ENCODE measurements around the gene GALNT2. TPM values are rescaled to one million over a fixed set of nuclear protein-coding genes. Genes with fewer than 3 reads are reported as not detected.

The GALNT2 gene
- polyA plus RNA-seq: 10 to 100 TPM; 10.8 to 43.9 (median 23.3) TPM
- long read RNA-seq, donor 1: 0 reads
- long read RNA-seq, donor 2, full-length matches to known transcripts: 4 of 9 reads
- long read RNA-seq, donor 2, partial matches to known transcripts: 5 of 9 reads
- long read RNA-seq, donor 2, other reads (novel, unspliced or antisense): 0 of 9 reads
- long read RNA-seq, donor 3, full-length matches to known transcripts: 2 of 8 reads
- long read RNA-seq, donor 3, partial matches to known transcripts: 6 of 8 reads
- long read RNA-seq, donor 3, other reads (novel, unspliced or antisense): 0 of 8 reads
- long read RNA-seq, donor 4, full-length matches to known transcripts: 1 of 1 reads
- long read RNA-seq, donor 4, partial matches to known transcripts: 0 of 1 reads
- long read RNA-seq, donor 4, other reads (novel, unspliced or antisense): 0 of 1 reads
- long read RNA-seq, donor 5, full-length matches to known transcripts: 1 of 1 reads
- long read RNA-seq, donor 5, partial matches to known transcripts: 0 of 1 reads
- long read RNA-seq, donor 5, other reads (novel, unspliced or antisense): 0 of 1 reads
- long read RNA-seq, donor 6, partial matches to known transcripts: 5 of 6 reads
- long read RNA-seq, donor 6, other reads (novel, unspliced or antisense): 0 of 6 reads
- long read RNA-seq, donor 7: 0 reads
- long read RNA-seq, donor 8: 0 reads
- long read RNA-seq, donor 9, full-length matches to known transcripts: 2 of 2 reads
- long read RNA-seq, donor 9, partial matches to known transcripts: 0 of 2 reads
- long read RNA-seq, donor 9, other reads (novel, unspliced or antisense): 0 of 2 reads
- long read RNA-seq, donor 10, full-length matches to known transcripts: 11 of 11 reads
- long read RNA-seq, donor 10, partial matches to known transcripts: 0 of 11 reads
- long read RNA-seq, donor 10, other reads (novel, unspliced or antisense): 0 of 11 reads

DNA sequence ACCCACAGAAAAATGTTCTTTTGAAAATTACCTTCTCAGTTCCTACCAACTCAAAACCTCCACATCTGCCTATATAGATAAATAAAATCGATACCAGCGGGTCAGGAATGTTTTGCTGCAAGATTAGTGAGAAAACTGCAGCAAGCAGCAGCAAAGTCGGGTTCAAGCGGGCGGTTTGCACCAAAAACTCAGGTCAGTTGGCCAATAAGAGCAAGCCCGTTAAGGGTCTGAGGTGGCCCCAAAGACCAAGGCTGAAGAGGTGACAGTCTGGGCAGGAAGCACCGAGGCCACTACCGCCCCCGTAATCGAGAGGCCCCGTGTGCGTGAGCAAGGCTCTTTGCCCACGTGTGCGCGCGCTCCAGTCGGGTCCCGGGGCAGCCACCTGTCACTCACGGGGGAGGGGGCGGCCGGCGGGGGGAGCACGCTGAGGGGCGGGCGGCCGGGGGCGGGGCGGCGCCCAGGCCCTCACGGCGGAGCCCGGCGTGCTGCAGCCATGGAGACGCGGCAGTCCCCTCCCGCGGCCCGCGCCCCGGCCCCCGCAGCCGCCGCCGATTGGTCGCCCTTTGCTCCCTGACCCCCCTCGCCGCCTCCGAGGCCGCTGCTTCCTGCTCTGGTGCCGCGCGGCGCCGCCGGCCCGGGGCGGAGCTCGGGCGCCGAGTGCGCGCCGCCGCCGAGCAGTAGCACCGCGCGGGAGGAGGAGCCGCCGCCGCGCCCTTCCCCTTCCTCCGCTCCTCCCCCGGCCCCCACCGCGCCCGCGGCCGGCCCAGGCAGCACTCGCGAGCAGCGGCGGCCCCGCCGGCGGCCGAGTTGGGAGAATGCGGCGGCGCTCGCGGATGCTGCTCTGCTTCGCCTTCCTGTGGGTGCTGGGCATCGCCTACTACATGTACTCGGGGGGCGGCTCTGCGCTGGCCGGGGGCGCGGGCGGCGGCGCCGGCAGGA lies at the start of gene GALNT2:
TSS of gene GALNT2 (plus strand) at position 773 of the 939 bp plus-strand sequence. CDS start at position 816, 43 bp downstream.
- Histone ChIP-seq H3K4me1 (ENCODE audit: control insufficient read depth in 3 of 3, insufficient read depth in 2 of 3, low read depth in 1 of 3, low read length in 2 of 3) (peaks cover 1 to 14% (median 12%) of the 10 kb centered on the region in 3 donors), H3K27me3 (ENCODE audit: control insufficient read depth in 3 of 3, insufficient read depth in 3 of 3, low read length in 3 of 3) (no peaks in the 10 kb centered on the region), H3K27ac (ENCODE audit: low read depth in 1 of 3, low read length in 2 of 3) (peak within 1 kb of the TSS; percentile 79 to 92 (median 85)), H3K36me3 (ENCODE audit: control insufficient read depth in 3 of 3, insufficient read depth in 2 of 3, low read depth in 1 of 3, low read length in 3 of 3) (no peaks in the 10 kb centered on the region), H3K4me3 (ENCODE audit: low read depth in 1 of 3, low read length in 3 of 3) (peak within 1 kb of the TSS; percentile 84 to 96 (median 94)), H3K9me3 (ENCODE audit: control insufficient read depth in 2 of 2, insufficient read depth in 1 of 2, low read depth in 1 of 2, low read length in 1 of 2) (no peaks in the 10 kb centered on the region)
- 0 to 1% (median 1%) methylated on average over 29 to 104 of the region's 104 CpGs for WGBS, 3 donors
- DNase-seq (peak; percentile 92 to 97), FAIRE-seq (no peak)

DNA sequence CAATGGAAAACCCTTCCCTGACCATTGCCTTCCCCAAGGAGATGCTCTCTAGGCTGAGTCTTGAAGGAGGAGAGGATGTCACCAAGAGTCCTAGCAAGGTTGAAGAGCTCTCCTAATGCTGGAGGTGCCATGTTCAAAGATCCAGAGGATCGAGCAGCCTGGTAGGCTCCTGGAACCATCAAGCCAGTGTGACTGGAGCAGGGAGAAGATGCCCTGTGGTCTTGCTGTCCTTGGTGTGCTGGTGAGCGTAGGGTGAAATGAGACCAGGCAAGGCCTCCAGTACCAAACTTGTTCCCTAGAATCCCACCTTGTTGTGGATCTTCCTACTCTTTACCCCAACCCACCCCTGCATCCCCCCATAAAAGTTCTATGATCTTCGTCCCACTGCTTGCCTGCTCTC lies 46.6 kb upstream of the GALNT2 start:
- FAIRE-seq: no peak

DNA sequence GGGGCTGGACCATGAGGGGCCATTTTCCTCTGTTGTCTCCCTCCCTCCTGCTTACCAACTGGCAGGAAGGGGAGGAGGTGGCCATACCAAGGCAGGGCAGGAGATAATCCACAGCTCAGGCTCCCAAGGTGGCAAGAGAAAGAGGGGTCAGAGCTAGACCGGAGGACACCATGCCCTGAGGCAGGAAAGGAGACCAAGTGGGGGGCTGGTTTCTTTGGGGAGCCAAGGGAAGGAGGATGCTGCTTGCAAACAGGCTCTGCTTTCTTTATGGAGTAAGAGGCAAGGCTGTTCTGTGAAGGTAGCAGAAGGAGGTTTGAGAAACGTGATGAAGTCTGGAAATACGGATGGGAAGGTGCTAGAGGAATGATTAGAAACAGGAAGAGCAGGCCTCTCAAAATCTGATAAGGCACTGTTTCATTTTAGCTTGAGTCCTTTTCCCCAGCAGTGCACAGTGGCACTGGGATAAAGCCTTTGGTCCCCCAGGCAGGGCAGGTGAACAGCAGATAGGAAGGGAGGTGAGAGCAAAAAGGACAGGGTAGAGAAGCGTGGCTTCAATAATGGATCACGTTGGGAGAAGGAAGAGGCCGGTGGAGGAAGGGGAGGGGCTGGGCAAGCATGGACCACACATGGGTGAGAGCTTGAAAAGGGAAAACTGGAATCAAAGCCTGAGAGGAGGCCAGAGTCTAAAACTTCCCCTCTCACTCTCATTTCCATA lies 44.2 kb upstream of the GALNT2 start:
- FAIRE-seq: no peak
- DNase-seq: no peak
- WGBS, 3 donors: 74 to 79% (median 76%) methylated on average over 6 of the region's 6 CpGs
- no peaks in the 10 kb centered on the region for H3K36me3 ChIP-seq (ENCODE audit: control insufficient read depth in 3 of 3, insufficient read depth in 2 of 3, low read depth in 1 of 3, low read length in 3 of 3)
- H3K9me3 ChIP-seq (ENCODE audit: control insufficient read depth in 2 of 2, insufficient read depth in 1 of 2, low read depth in 1 of 2, low read length in 1 of 2): peaks cover 0 to 13% of the 10 kb centered on the region in 2 donors
- H3K4me1 ChIP-seq (ENCODE audit: control insufficient read depth in 3 of 3, insufficient read depth in 2 of 3, low read depth in 1 of 3, low read length in 2 of 3): no peaks in the 10 kb centered on the region
- H3K27ac ChIP-seq (ENCODE audit: low read depth in 1 of 3, low read length in 2 of 3): no peak overlapping the region
- H3K4me3 ChIP-seq (ENCODE audit: low read depth in 1 of 3, low read length in 3 of 3): no peak overlapping the region
- no peaks in the 10 kb centered on the region for H3K27me3 ChIP-seq (ENCODE audit: control insufficient read depth in 3 of 3, insufficient read depth in 3 of 3, low read length in 3 of 3)

More for the DNA sequence above, 46.6 kb upstream of the GALNT2 start:
- Histone ChIP-seq H3K27ac (ENCODE audit: low read depth in 1 of 3, low read length in 2 of 3) (no peak overlapping the region), H3K9me3 (ENCODE audit: control insufficient read depth in 2 of 2, insufficient read depth in 1 of 2, low read depth in 1 of 2, low read length in 1 of 2) (peaks cover 0 to 5% of the 10 kb centered on the region in 2 donors), H3K4me3 (ENCODE audit: low read depth in 1 of 3, low read length in 3 of 3) (no peak overlapping the region), H3K4me1 (ENCODE audit: control insufficient read depth in 3 of 3, insufficient read depth in 2 of 3, low read depth in 1 of 3, low read length in 2 of 3) (no peaks in the 10 kb centered on the region), H3K36me3 (ENCODE audit: control insufficient read depth in 3 of 3, insufficient read depth in 2 of 3, low read depth in 1 of 3, low read length in 3 of 3) (no peaks in the 10 kb centered on the region), H3K27me3 (ENCODE audit: control insufficient read depth in 3 of 3, insufficient read depth in 3 of 3, low read length in 3 of 3) (no peaks in the 10 kb centered on the region)
- WGBS, 3 donors: 90 to 91% (median 90%) methylated on average over 3 of the region's 3 CpGs
- no peak for DNase-seq

DNA sequence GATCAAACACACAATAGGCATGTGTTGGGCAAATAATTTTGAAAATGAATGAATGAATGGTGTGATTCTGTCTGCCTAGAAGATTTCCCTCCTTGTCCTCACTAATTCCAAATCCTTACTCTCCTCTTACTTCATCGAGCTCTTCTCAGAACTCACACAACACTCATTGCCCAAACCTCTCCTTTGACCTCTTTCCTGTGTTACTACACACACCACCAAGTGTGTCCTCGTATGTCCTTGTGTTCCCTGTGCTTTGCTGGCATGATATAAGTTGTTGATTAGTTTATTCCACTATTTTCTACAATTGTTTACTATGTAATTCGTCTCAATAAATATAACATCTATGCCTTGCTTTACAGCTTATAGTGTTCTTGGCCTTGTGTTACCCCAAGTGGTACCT lies 41.4 kb upstream of the GALNT2 start:
- 81 to 93% (median 83%) methylated on average over 3 of the region's 3 CpGs for WGBS, 3 donors
- no peak for FAIRE-seq
- no peak for DNase-seq
- no peaks in the 10 kb centered on the region for H3K4me1 ChIP-seq (ENCODE audit: control insufficient read depth in 3 of 3, insufficient read depth in 2 of 3, low read depth in 1 of 3, low read length in 2 of 3)
- H3K36me3 ChIP-seq (ENCODE audit: control insufficient read depth in 3 of 3, insufficient read depth in 2 of 3, low read depth in 1 of 3, low read length in 3 of 3): no peaks in the 10 kb centered on the region
- no peak overlapping the region for H3K4me3 ChIP-seq (ENCODE audit: low read depth in 1 of 3, low read length in 3 of 3)
- H3K27ac ChIP-seq (ENCODE audit: low read depth in 1 of 3, low read length in 2 of 3): no peak overlapping the region
- H3K27me3 ChIP-seq (ENCODE audit: control insufficient read depth in 3 of 3, insufficient read depth in 3 of 3, low read length in 3 of 3): no peaks in the 10 kb centered on the region
- H3K9me3 ChIP-seq (ENCODE audit: control insufficient read depth in 2 of 2, insufficient read depth in 1 of 2, low read depth in 1 of 2, low read length in 1 of 2): peaks cover 0 to 13% of the 10 kb centered on the region in 2 donors

DNA sequence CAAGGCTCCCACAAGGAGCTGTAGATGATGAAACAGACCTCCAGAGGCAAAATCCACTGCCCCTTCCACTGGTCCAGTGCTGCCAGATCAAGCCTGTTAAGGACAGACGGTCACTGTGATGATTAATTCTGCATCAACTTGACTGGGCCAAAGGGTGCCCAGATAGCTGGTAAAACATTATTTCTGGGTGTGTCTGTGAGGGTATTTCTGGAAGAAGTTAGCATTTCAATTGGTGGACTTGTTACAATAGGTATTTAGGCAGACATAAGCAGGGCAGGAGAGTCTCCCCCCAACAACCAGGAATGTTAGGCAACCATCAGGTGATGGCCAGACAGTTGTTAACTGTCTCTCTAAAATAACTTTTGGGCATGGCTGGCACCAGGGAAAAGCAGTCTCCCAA lies 40.9 kb upstream of the GALNT2 start:
- FAIRE-seq (no peak), DNase-seq (no peak)
- WGBS, 3 donors: 54 to 84% (median 73%) methylated on average over 1 of the region's 1 CpG
- H3K9me3 ChIP-seq (ENCODE audit: control insufficient read depth in 2 of 2, insufficient read depth in 1 of 2, low read depth in 1 of 2, low read length in 1 of 2): peaks cover 0 to 13% of the 10 kb centered on the region in 2 donors
- H3K4me1 ChIP-seq (ENCODE audit: control insufficient read depth in 3 of 3, insufficient read depth in 2 of 3, low read depth in 1 of 3, low read length in 2 of 3): no peaks in the 10 kb centered on the region
- no peak overlapping the region for H3K27ac ChIP-seq (ENCODE audit: low read depth in 1 of 3, low read length in 2 of 3)
- H3K36me3 ChIP-seq (ENCODE audit: control insufficient read depth in 3 of 3, insufficient read depth in 2 of 3, low read depth in 1 of 3, low read length in 3 of 3): no peaks in the 10 kb centered on the region
- no peak overlapping the region for H3K4me3 ChIP-seq (ENCODE audit: low read depth in 1 of 3, low read length in 3 of 3)
- H3K27me3 ChIP-seq (ENCODE audit: control insufficient read depth in 3 of 3, insufficient read depth in 3 of 3, low read length in 3 of 3): no peaks in the 10 kb centered on the region

DNA sequence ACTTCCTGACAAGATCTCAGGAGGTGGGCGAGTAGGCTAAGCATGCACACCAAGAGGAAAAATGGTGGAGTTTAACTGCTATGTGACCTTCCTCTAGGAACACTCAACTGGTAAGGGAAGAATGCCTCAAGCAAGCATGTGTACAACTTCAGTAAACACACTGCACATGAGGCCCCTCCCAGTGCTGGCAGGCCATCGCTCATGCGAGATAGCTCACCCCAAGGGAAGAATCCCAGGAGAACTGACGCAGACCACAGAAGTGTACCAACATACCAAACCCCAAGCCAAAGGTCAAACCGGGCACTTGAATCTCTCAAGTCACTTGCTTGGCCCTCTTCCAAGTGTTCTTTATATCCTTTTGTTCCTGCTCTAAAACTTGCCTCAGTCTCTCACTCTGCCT lies 40.5 kb upstream of the GALNT2 start:
- DNase-seq (peak in 1 of 2 donors; percentile 76), FAIRE-seq (no peak)
- H3K36me3 ChIP-seq (ENCODE audit: control insufficient read depth in 3 of 3, insufficient read depth in 2 of 3, low read depth in 1 of 3, low read length in 3 of 3): no peaks in the 10 kb centered on the region
- peaks cover 0 to 14% of the 10 kb centered on the region in 2 donors for H3K9me3 ChIP-seq (ENCODE audit: control insufficient read depth in 2 of 2, insufficient read depth in 1 of 2, low read depth in 1 of 2, low read length in 1 of 2)
- H3K27ac ChIP-seq (ENCODE audit: low read depth in 1 of 3, low read length in 2 of 3): no peak overlapping the region
- no peak overlapping the region for H3K4me3 ChIP-seq (ENCODE audit: low read depth in 1 of 3, low read length in 3 of 3)
- 24 to 48% (median 41%) methylated on average over 5 of the region's 5 CpGs for WGBS, 3 donors
- no peaks in the 10 kb centered on the region for H3K4me1 ChIP-seq (ENCODE audit: control insufficient read depth in 3 of 3, insufficient read depth in 2 of 3, low read depth in 1 of 3, low read length in 2 of 3)
- no peaks in the 10 kb centered on the region for H3K27me3 ChIP-seq (ENCODE audit: control insufficient read depth in 3 of 3, insufficient read depth in 3 of 3, low read length in 3 of 3)

DNA sequence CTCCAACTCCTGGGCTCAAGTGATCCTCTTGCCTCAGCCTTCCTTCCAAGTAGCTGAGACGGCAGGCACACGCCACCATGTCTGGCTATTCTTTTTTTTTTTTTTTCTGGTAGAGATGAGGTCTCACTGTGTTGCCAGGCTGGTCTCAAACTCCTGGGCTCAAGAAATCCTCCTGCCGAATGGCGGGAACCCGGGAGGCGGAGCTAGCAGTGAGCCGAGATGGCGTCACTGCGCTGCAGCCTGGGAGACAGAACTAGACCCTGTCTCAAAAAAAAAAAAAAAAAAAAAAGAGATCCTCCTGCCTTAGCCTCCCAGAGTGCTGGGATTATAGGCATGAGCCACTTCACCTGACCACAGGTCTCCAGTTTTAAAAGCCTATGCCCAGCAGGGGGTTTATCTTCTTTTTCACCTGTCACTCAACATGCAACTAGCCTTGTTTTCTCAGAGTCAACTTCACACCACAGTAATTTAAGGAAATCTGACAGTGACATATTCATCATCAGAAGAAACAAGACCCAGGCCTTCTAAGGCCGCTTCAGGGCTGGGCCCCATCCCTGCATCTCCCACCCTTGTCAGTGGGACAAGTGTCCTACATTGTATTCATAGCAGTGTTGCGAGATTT lies 38.3 kb upstream of the GALNT2 start:
- no peaks in the 10 kb centered on the region for H3K27me3 ChIP-seq (ENCODE audit: control insufficient read depth in 3 of 3, insufficient read depth in 3 of 3, low read length in 3 of 3)
- H3K9me3 ChIP-seq (ENCODE audit: control insufficient read depth in 2 of 2, insufficient read depth in 1 of 2, low read depth in 1 of 2, low read length in 1 of 2): peaks cover 0 to 15% of the 10 kb centered on the region in 2 donors
- H3K36me3 ChIP-seq (ENCODE audit: control insufficient read depth in 3 of 3, insufficient read depth in 2 of 3, low read depth in 1 of 3, low read length in 3 of 3): no peaks in the 10 kb centered on the region
- H3K4me1 ChIP-seq (ENCODE audit: control insufficient read depth in 3 of 3, insufficient read depth in 2 of 3, low read depth in 1 of 3, low read length in 2 of 3): no peaks in the 10 kb centered on the region
- 93 to 96% (median 95%) methylated on average over 11 of the region's 11 CpGs for WGBS, 3 donors
- FAIRE-seq (no peak), DNase-seq (no peak)
- no peak overlapping the region for H3K4me3 ChIP-seq (ENCODE audit: low read depth in 1 of 3, low read length in 3 of 3)
- no peak overlapping the region for H3K27ac ChIP-seq (ENCODE audit: low read depth in 1 of 3, low read length in 2 of 3)

Measured in small intestine (tissue), 16 donors.